HTERT RPE-1 (cell line): ENCODE data around the gene WASL.
"Not testable (repeated sequence)": the region's sequence is repeated elsewhere in the genome, so short reads cannot be mapped to it uniquely, and the experiment has no call there.

Source experiments
- in situ Hi-C: fragments of 300-500 bp; cut with MboI; formaldehyde crosslinking; loops from 4 replicates; pipeline ENCODE4 v1.14.3; 2020; ENCODE audit warnings: low sequenced_read_pairs

WASL gene

DNA sequence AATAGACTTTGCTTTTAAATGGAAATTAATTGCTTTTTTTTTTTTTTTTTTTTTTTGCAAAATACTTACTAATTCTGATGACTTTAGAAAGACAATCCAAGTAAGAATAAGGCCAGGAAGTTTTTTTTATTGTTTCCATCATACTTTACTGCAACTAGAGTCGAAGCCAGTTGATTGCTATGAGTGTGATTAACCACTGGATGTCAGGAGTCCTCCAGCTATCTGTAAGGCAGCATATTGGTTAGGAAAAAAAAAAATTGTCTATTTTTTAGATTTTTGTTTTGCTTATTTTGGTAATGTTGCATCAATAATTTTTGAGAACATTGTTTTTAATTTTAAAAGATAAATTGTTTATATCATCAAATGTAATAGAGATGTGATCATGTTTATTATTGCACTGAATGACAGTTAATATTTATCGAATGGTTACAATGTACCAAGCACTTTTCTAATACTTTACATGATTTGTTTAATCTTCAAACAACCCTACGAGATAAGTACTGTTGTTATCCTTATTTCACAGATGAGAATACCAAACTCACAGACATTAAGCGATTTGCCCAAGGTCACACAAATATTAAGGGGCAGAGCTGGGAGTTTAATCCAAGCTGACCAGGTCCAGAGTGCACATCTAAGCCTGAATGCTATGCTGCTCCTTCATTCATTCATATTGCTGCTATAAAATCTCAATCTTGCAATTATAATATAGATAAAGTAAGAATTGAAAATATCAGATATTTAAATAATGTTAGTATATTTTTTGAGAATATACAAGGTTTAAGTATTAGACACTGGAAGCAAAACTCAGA, 113.0 kb downstream of the WASL start:
- in situ Hi-C loops = no loop called here

DNA sequence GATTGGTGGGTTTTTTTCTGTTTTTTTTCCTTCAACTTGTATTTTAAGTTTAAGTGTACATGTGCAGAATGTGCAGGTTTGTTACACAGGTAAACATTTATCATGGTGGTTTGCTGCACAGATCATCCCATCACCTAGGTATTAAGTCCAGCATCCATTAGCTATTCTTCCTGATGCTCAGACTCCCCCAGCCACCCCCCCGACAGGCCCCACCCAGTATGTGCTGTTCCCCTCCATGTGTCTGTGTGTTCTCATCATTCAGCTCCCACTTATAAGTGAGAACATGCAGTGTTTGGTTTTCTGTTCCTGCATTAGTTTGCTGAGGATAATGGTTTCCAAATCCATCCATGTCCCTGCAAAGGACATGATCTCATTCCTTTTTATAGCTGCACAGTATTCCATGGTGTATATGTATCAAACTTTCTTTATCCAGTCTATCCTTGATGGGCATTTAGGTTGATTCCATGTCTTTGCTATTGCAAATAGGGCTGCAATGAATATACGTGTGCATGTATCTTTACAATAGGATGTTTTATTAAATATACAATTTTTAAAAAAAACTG, 114.7 kb downstream of the WASL start:
- in situ Hi-C loops = not testable (repeated sequence)

GRCh38 chr7:123633553-123633952, 115.2 kb downstream of the WASL start:
- in situ Hi-C loops = no loop called here

DNA sequence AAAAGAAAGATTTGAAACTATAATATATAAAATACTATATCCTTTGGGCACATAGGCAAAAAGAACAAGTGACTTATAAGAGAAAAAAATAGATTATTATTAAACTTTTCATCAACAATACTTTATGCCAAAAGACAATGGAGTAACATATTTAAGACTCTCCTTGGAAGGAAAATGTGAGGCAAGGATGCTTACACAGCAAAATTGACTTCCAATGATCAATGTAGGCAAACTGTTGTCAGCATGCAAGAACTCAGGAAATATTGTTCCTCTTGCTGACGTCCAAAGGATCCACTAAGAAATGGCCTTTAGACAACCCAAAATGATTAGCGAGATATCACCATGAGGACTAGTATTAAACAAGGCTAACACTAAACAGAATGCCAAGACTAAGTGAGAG, 116.0 kb downstream of the WASL start:
- in situ Hi-C loops = no loop called here
